Kasumi-1 (cell line): ENCODE measurements around the gene KIR3DL3.
"Not testable (repeated sequence)": the region's sequence is repeated elsewhere in the genome, so short reads cannot be mapped to it uniquely, and the experiment has no call there.

ENCODE experiments used
- DNase-seq, 2 experiments: peaks; one replicate each; lab custom pipeline; 2025; lab: John Stamatoyannopoulos, UW

Gene KIR3DL3

GRCh38 chr19:54724142-54724541 lies at the start of gene KIR3DL3:
Gene KIR3DL3 (plus strand): TSS chr19:54724442. CDS start chr19:54724497, 55 bp downstream.
- DNase-seq: no peak

GRCh38 chr19:54676210-54676834 lies 47.9 kb upstream of the KIR3DL3 start:
- DNase-seq: peak; percentile 72 to 74

GRCh38 chr19:54677217-54677616 lies 47.0 kb upstream of the KIR3DL3 start:
- DNase-seq: no peak

GRCh38 chr19:54681596-54681995 lies 42.6 kb upstream of the KIR3DL3 start:
- DNase-seq: not testable (repeated sequence)

GRCh38 chr19:54682306-54682856 lies 41.9 kb upstream of the KIR3DL3 start:
- no peak for DNase-seq

- peak; percentile 78 to 79 for DNase-seq
Observed at GRCh38 chr19:54684527-54684926, 39.7 kb upstream of the KIR3DL3 start.

GRCh38 chr19:54691582-54692297 lies 32.5 kb upstream of the KIR3DL3 start:
- no peak for DNase-seq

- no peak for DNase-seq
Observed at GRCh38 chr19:54692298-54692615, 32.0 kb upstream of the KIR3DL3 start.

GRCh38 chr19:54694648-54695047 lies 29.6 kb upstream of the KIR3DL3 start:
- no peak for DNase-seq

GRCh38 chr19:54696117-54696548 lies 28.1 kb upstream of the KIR3DL3 start:
- no peak for DNase-seq

- no peak for DNase-seq
Observed at GRCh38 chr19:54696766-54697165, 27.5 kb upstream of the KIR3DL3 start.

GRCh38 chr19:54697716-54698115 lies 26.5 kb upstream of the KIR3DL3 start:
- DNase-seq: not testable (repeated sequence)

- no peak for DNase-seq
Observed at GRCh38 chr19:54704928-54705327, 19.3 kb upstream of the KIR3DL3 start.

GRCh38 chr19:54707962-54708361 lies 16.3 kb upstream of the KIR3DL3 start:
- no peak for DNase-seq

- DNase-seq: peak in 1 of 2 experiments; percentile 92
Observed at GRCh38 chr19:54708781-54709180, 15.5 kb upstream of the KIR3DL3 start.

- no peak for DNase-seq
Observed at GRCh38 chr19:54709212-54709948, 14.9 kb upstream of the KIR3DL3 start.

GRCh38 chr19:54709956-54710355 lies 14.3 kb upstream of the KIR3DL3 start:
- not testable (repeated sequence) for DNase-seq

- DNase-seq: no peak
Observed at GRCh38 chr19:54724644-54725043, 402 bp downstream of the KIR3DL3 start.

- DNase-seq: no peak
Observed at GRCh38 chr19:54725321-54725720, 1.1 kb downstream of the KIR3DL3 start.

GRCh38 chr19:54727562-54727961 lies 3.3 kb downstream of the KIR3DL3 start:
- no peak for DNase-seq

- DNase-seq: no peak
Observed at GRCh38 chr19:54728167-54728566, 3.9 kb downstream of the KIR3DL3 start.

GRCh38 chr19:54729416-54730188 lies 5.4 kb downstream of the KIR3DL3 start:
- no peak for DNase-seq
